H1 (cell line): ENCODE data around the gene AFF1. TPM values are rescaled to one million over a fixed set of nuclear protein-coding genes. Genes with fewer than 3 reads are reported as not detected.

Experiments
- CTCF ChIA-PET: fragments of 300-600 bp; sonication (Branson Sonifier 250); formaldehyde crosslinking; loops from one replicate; lab custom pipeline; 2021; ENCODE audit not compliant: partially characterized antibody; lab: Charles Lee
- POLR2A ChIA-PET: fragments of 300-600 bp; sonication (Branson Sonifier 250); formaldehyde crosslinking; loops from one replicate; lab custom pipeline; 2021; ENCODE audit warnings: inconsistent platforms; ENCODE audit not compliant: partially characterized antibody; lab: Charles Lee
- DNase-seq, 2 experiments: peaks; one replicate each; pipeline versions ENCODE4 v3.0.0 to v3.0.0-alpha.2; 2010 to 2022; ENCODE audit warnings: low spot score in 2 of 2, low read depth in 1 of 2, mixed read lengths in 1 of 2
- FAIRE-seq: peaks from 2 replicates; lab custom pipeline; 2011; peaks lifted over from hg19 to GRCh38; lab: Jason Lieb, UNC
- H2AFZ ChIP-seq: 2 replicates; pipeline ENCODE4 v1.8.1; 2012; ENCODE audit warnings: low read length, inconsistent platforms
- H2AK5ac ChIP-seq: 2 replicates; pipeline ENCODE4 v1.6.1; 2013; ENCODE audit warnings: low read depth, low read length
- H2BK120ac ChIP-seq: replicated peaks from 2 replicates; pipeline ENCODE3; 2013; ENCODE audit warnings: low read depth, low read length, inconsistent platforms
- H2BK12ac ChIP-seq: 2 replicates; pipeline ENCODE4 v1.6.1; 2013; ENCODE audit warnings: low read depth, low read length
- H2BK15ac ChIP-seq: 2 replicates; pipeline ENCODE4 v1.6.1; 2013; ENCODE audit warnings: low read length
- H2BK20ac ChIP-seq: 2 replicates; pipeline ENCODE4 v1.6.1; 2013; ENCODE audit warnings: low read length
- H2BK5ac ChIP-seq: 2 replicates; pipeline ENCODE4 v1.6.1; 2013; ENCODE audit warnings: low read depth, low read length
- H3K14ac ChIP-seq: 2 replicates; pipeline ENCODE4 v1.6.1; 2013; ENCODE audit warnings: inconsistent platforms; ENCODE audit not compliant: insufficient read length
- H3K18ac ChIP-seq: 2 replicates; pipeline ENCODE4 v1.6.1; 2013; ENCODE audit warnings: low read length; ENCODE audit errors: extremely low read depth
- H3K23ac ChIP-seq: 2 replicates; pipeline ENCODE4 v1.6.1; 2013; ENCODE audit warnings: inconsistent platforms; ENCODE audit not compliant: insufficient read length
- H3K23me2 ChIP-seq: 2 replicates; pipeline ENCODE4 v1.6.1; 2013; ENCODE audit warnings: low read depth, low read length
- H3K27ac ChIP-seq: 2 replicates; pipeline ENCODE4 v1.6.1; 2011; ENCODE audit warnings: low read depth, low read length, inconsistent platforms
- H3K27me3 ChIP-seq, 4 experiments: replicated peaks in 1 of 4; 1 replicate in 1 of 4; 2 replicates in 3 of 4; pipeline versions ENCODE4 v1.6.1 to v1.8.1; 2011 to 2013; ENCODE audit warnings: low read length in 3 of 4, mild to moderate bottlenecking in 3 of 4, inconsistent platforms in 2 of 4, mixed read lengths in 2 of 4, moderate library complexity in 1 of 4; ENCODE audit not compliant: control insufficient read depth in 3 of 4, insufficient read depth in 3 of 4; ENCODE audit errors: extremely low read depth in 1 of 4
- H3K36me3 ChIP-seq, 4 experiments: 2 replicates each; pipeline versions ENCODE4 v1.6.1 to v1.8.1; 2011 to 2013; ENCODE audit warnings: mild to moderate bottlenecking in 4 of 4, low read length in 3 of 4, moderate library complexity in 2 of 4, control low read depth in 1 of 4, inconsistent platforms in 1 of 4; ENCODE audit not compliant: insufficient read depth in 4 of 4, control insufficient read depth in 2 of 4
- H3K4ac ChIP-seq: replicated peaks from 2 replicates; pipeline ENCODE3; 2013; ENCODE audit warnings: low read length, low read depth, mixed read lengths, inconsistent platforms; ENCODE audit not compliant: insufficient read length
- H3K4me1 ChIP-seq, 4 experiments: replicated peaks in 1 of 4; 1 replicate in 1 of 4; 2 replicates in 3 of 4; pipeline versions ENCODE4 v1.6.1 to v1.8.1; 2011 to 2013; ENCODE audit warnings: low read length in 3 of 4, inconsistent platforms in 2 of 4, mixed read lengths in 1 of 4; ENCODE audit not compliant: insufficient read depth in 4 of 4, control insufficient read depth in 3 of 4
- H3K4me2 ChIP-seq, 2 experiments: 2 replicates each; pipeline versions ENCODE4 v1.6.1 to v1.8.1; 2011 to 2013; ENCODE audit warnings: low read depth in 2 of 2, low read length in 2 of 2, control low read depth in 1 of 2, inconsistent platforms in 1 of 2, mild to moderate bottlenecking in 1 of 2; ENCODE audit not compliant: insufficient read depth in 1 of 2
- H3K4me3 ChIP-seq, 4 experiments: fragments of 200-600, 300-600 bp in 1 of 4; sonication (generic), shearing (Covaris generic), sonication (Bioruptor Twin) in 1 of 4; 2 replicates each; pipeline versions ENCODE4 v1.5.1 to v1.8.1; 2011 to 2016; ENCODE audit warnings: low read length in 4 of 4, low read depth in 3 of 4, control low read depth in 2 of 4, inconsistent platforms in 2 of 4, mild to moderate bottlenecking in 2 of 4, mixed read lengths in 1 of 4, moderate library complexity in 1 of 4; ENCODE audit not compliant: insufficient read depth in 2 of 4; ENCODE audit errors: extremely low read depth in 1 of 4
- H3K56ac ChIP-seq: replicated peaks from 2 replicates; pipeline ENCODE3; 2013; ENCODE audit warnings: low read depth, mild to moderate bottlenecking, mixed read lengths, low read length, inconsistent platforms; ENCODE audit not compliant: insufficient read length
- H3K79me1 ChIP-seq: 2 replicates; pipeline ENCODE4 v1.6.1; 2013; ENCODE audit warnings: low read depth, low read length, control low read depth
- H3K79me2 ChIP-seq, 2 experiments: 2 replicates each; pipeline versions ENCODE4 v1.6.1 to v1.8.1; 2012 to 2013; ENCODE audit warnings: low read length in 2 of 2, mild to moderate bottlenecking in 2 of 2, inconsistent platforms in 1 of 2; ENCODE audit not compliant: insufficient read depth in 2 of 2, control insufficient read depth in 1 of 2
- H3K9ac ChIP-seq, 4 experiments: replicated peaks in 1 of 4; 1 replicate in 1 of 4; 2 replicates in 3 of 4; pipeline versions ENCODE4 v1.6.1 to v1.8.1; 2011 to 2013; ENCODE audit warnings: low read depth in 3 of 4, low read length in 3 of 4, control low read depth in 2 of 4, mild to moderate bottlenecking in 2 of 4, moderate library complexity in 2 of 4, inconsistent platforms in 1 of 4; ENCODE audit errors: extremely low read depth in 1 of 4
- H3K9me3 ChIP-seq, 2 experiments: 2 replicates each; pipeline versions ENCODE4 v1.6.1 to v1.8.1; 2012 to 2013; ENCODE audit warnings: mild to moderate bottlenecking in 2 of 2, moderate library complexity in 2 of 2, control low read depth in 1 of 2, inconsistent platforms in 1 of 2, low read depth in 1 of 2, low read length in 1 of 2, mixed read lengths in 1 of 2; ENCODE audit not compliant: insufficient read depth in 2 of 2
- H4K20me1 ChIP-seq, 2 experiments: replicated peaks in 1 of 2; 2 replicates each; pipeline versions ENCODE3 to v1.8.1; 2011 to 2013; ENCODE audit warnings: inconsistent platforms in 2 of 2, low read length in 2 of 2, mild to moderate bottlenecking in 1 of 2; ENCODE audit not compliant: insufficient read depth in 2 of 2, control insufficient read depth in 1 of 2
- H4K5ac ChIP-seq: 2 replicates; pipeline ENCODE4 v1.6.1; 2013; ENCODE audit warnings: low read length, low read depth, mixed read lengths, inconsistent platforms; ENCODE audit not compliant: insufficient read length
- H4K8ac ChIP-seq: 2 replicates; pipeline ENCODE4 v1.8.0; 2013; ENCODE audit warnings: mild to moderate bottlenecking, moderate library complexity, low read length, inconsistent platforms; ENCODE audit not compliant: insufficient read depth; ENCODE audit errors: extremely low read depth
- H4K91ac ChIP-seq: replicated peaks from 2 replicates; pipeline ENCODE3; 2013; ENCODE audit warnings: low read length, mixed read lengths, inconsistent platforms; ENCODE audit not compliant: insufficient read length
- CBX8 ChIP-seq: fragments of 300-800, 300-1000 bp; sonication (generic); IDR thresholded peaks from 2 replicates; pipeline ENCODE4 v1.7.1; 2016; ENCODE audit warnings: low read depth, low read length, borderline replicate concordance
- CHD2 ChIP-seq: IDR thresholded peaks from 2 replicates; pipeline ENCODE4 v1.6.1; 2012; ENCODE audit warnings: low read length, improper control_type of control experiment
- CTBP2 ChIP-seq: IDR thresholded peaks from 2 replicates; pipeline ENCODE4 v1.7.0; 2011; ENCODE audit warnings: borderline replicate concordance, mild to moderate bottlenecking, moderate library complexity, mixed read lengths, low read length; ENCODE audit not compliant: insufficient read depth, insufficient read length
- EGR1 ChIP-seq: IDR thresholded peaks from 2 replicates; pipeline ENCODE4 v1.6.1; 2011; ENCODE audit warnings: low read depth, low read length, borderline replicate concordance
- JUND ChIP-seq: IDR thresholded peaks from 2 replicates; pipeline ENCODE4 v1.6.1; 2011; ENCODE audit warnings: mild to moderate bottlenecking, improper control_type of control experiment, low read length
- MAFK ChIP-seq: IDR thresholded peaks from 2 replicates; pipeline ENCODE4 v1.6.1; 2012; ENCODE audit warnings: low read depth, mild to moderate bottlenecking, improper control_type of control experiment, low read length
- SIN3A ChIP-seq, 2 experiments: IDR thresholded peaks in 1 of 2; conservative IDR thresholded peaks in 1 of 2; 2 replicates each; pipeline ENCODE4 v1.6.1; 2011 to 2012; ENCODE audit warnings: low read length in 2 of 2, improper control_type of control experiment in 1 of 2, low read depth in 1 of 2, mild to moderate bottlenecking in 1 of 2
- SP4 ChIP-seq: IDR thresholded peaks from 2 replicates; pipeline ENCODE4 v1.6.1; 2012; ENCODE audit warnings: low read length, inconsistent platforms
- SUZ12 ChIP-seq: fragments of 200-600 bp; sonication (generic); IDR thresholded peaks from 2 replicates; pipeline ENCODE4 v1.6.1; 2012; ENCODE audit warnings: mild to moderate bottlenecking, inconsistent platforms, low read length, moderate library complexity, mixed read lengths
- TAF7 ChIP-seq: optimal IDR thresholded peaks from 2 replicates; pipeline ENCODE3; 2011; ENCODE audit warnings: low read depth, mild to moderate bottlenecking, inconsistent platforms, low read length, moderate library complexity, borderline replicate concordance
- WGBS, 2 experiments: shearing (Covaris generic) in 1 of 2; methylation state at CpG; one replicate each; pipeline versions ENCODE4 v1.1.6 to v1.1.7; 2013 to 2015; ENCODE audit warnings: low lambda C conversion rate in 2 of 2, mixed read lengths in 2 of 2, inconsistent platforms in 1 of 2, low coverage in 1 of 2, missing lambda C conversion rate in 1 of 2; ENCODE audit not compliant: insufficient replicate concordance in 2 of 2, insufficient coverage in 1 of 2, insufficient read length in 1 of 2; ENCODE audit errors: extremely low coverage in 1 of 2, missing lambda C conversion rate in 1 of 2; 5-methylcytosine and 5-hydroxymethylcytosine counted together
- polyA plus RNA-seq, 7 experiments: library from polyadenylated mRNA; depleted of rRNA in 3 of 7; stranded (reverse) in 5 of 7; unstranded in 2 of 7; fragments of >200 nt in 5 of 7; fragments of 200-250 nt in 2 of 7; gene quantifications; 1 replicate in 5 of 7; 2 replicates in 1 of 7; 4 replicates in 1 of 7; pipeline versions ENCODE4 v1.2.1 to v1.2.3, GENCODE V29; 2011 to 2013; ENCODE audit warnings: missing spikeins in 2 of 7, mixed read lengths in 2 of 7
- total RNA-seq: library from RNA; stranded (reverse); fragmentation: NEBNext Ultra II Directional; extraction: Animal tissue kit (Norgen Biotek cat#: 25700); gene quantifications from 2 replicates; pipeline ENCODE4 v1.2.1, GENCODE V29; 2021
- TF ChIP-seq, protein P1 (sequence below): IDR thresholded peaks from 2 replicates; pipeline ENCODE4 v1.6.1; 2012; ENCODE audit warnings: inconsistent platforms

Gene AFF1
- total and polyA plus RNA-seq, 2 of the 8 experiments (the other 6 are each of a cell fraction or from before 2014, with no cell fraction given), result 14.8 to 85.5 TPM

DNA sequence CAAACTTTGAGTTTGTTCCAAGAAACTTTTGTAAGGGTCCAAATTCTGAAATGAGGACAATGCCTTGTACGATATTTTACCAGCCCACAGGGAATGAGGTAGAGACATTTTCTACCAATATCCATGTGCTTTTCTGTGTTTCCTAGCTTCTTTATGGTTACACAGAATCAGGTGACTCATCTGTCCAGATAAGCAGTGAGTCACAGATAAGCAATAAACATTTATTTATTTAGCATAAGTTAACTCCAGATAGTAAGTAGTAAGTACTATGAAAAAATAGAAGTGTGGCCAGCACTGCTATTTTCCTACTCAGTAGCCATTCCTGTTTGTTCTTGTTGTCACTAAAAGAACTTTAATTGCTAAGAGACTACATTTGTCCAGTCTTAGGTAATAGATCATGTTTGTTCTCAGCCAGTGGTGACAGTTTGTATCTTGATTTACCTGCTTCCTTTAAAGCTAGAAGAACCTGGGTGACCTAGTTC lies 7.4 kb downstream of the AFF1 start:
- peaks cover 2 to 24% (median 16%) of the 10 kb centered on the region in 4 experiments for H3K4me1 ChIP-seq
- POLR2A ChIA-PET, result interaction anchor here (1.1 to 15.3 kb wide), 4 partner anchors 10 to 62 kb away, joined by 3 to 319 read pairs (median 56); no protein-coding TSS in a partner anchor
- TF ChIP-seq TAF7, result no peak
- TF ChIP-seq SIN3A (conservative IDR thresholded peaks at IDR 0.05 in 1 of 2, IDR thresholded peaks at IDR 0.05 in 1 of 2; ENCODE audit: low read depth in 1 of 2, low read length in 2 of 2), result no peak
- TF ChIP-seq EGR1, result no peak
- no peak for TF ChIP-seq MAFK
- no peak for TF ChIP-seq CTBP2
- no peak for TF ChIP-seq JUND
- TF ChIP-seq CBX8, result no peak
- no peak for TF ChIP-seq SUZ12
- TF ChIP-seq, protein P1, sequence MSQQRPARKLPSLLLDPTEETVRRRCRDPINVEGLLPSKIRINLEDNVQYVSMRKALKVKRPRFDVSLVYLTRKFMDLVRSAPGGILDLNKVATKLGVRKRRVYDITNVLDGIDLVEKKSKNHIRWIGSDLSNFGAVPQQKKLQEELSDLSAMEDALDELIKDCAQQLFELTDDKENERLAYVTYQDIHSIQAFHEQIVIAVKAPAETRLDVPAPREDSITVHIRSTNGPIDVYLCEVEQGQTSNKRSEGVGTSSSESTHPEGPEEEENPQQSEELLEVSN, result no peak
- no peak for TF ChIP-seq CHD2
- no peak for TF ChIP-seq SP4

More for the DNA sequence above, 7.4 kb downstream of the AFF1 start:
- FAIRE-seq (no peak), DNase-seq (no peak)
- Histone ChIP-seq H4K91ac (no peak overlapping the region), H3K4ac (no peak overlapping the region), H3K4me3 (no peak overlapping the region), H4K5ac (no peak overlapping the region), H3K27me3 (no peaks in the 10 kb centered on the region), H3K79me1 (peaks cover 12% of the 10 kb centered on the region; the same call in 1 of the 2 replicates), H2AK5ac (no peak overlapping the region), H2BK12ac (no peak overlapping the region), H3K56ac (no peak overlapping the region), H3K79me2 (peaks cover 29 to 98% of the 10 kb centered on the region in 2 experiments), H3K9me3 (no peaks in the 10 kb centered on the region), H3K18ac (no peak overlapping the region), H2AFZ (no peak overlapping the region), H2BK5ac (no peak overlapping the region), H3K23me2 (no peaks in the 10 kb centered on the region), H4K8ac (no peak overlapping the region), H3K27ac (no peak overlapping the region), H3K14ac (no peak overlapping the region), H2BK20ac (no peak overlapping the region), H3K4me2 (no peak overlapping the region), H2BK15ac (no peak overlapping the region), H3K36me3 (no peaks in the 10 kb centered on the region), H4K20me1 (peaks cover 5% of the 10 kb centered on the region in 2 experiments), H3K23ac (no peak overlapping the region), H2BK120ac (no peak overlapping the region), H3K9ac (no peak overlapping the region)
- CTCF ChIA-PET, result interaction anchor here (0.6 to 1.6 kb wide), 3 partner anchors 20 to 152 kb away, joined by 3 to 4 read pairs (median 3); no protein-coding TSS in a partner anchor
- WGBS, 2 experiments, result 89% methylated on average over 1 of the region's 1 CpG; no CpG with 5 or more reads in 1 of the 2 experiments
